AML-193 (cell line): Measurements from ENCODE around the gene CERS3.

Source experiments
- DNase-seq, 2 experiments: peaks; one replicate each; lab custom pipeline; 2025; lab: John Stamatoyannopoulos, UW

CERS3 gene

DNA sequence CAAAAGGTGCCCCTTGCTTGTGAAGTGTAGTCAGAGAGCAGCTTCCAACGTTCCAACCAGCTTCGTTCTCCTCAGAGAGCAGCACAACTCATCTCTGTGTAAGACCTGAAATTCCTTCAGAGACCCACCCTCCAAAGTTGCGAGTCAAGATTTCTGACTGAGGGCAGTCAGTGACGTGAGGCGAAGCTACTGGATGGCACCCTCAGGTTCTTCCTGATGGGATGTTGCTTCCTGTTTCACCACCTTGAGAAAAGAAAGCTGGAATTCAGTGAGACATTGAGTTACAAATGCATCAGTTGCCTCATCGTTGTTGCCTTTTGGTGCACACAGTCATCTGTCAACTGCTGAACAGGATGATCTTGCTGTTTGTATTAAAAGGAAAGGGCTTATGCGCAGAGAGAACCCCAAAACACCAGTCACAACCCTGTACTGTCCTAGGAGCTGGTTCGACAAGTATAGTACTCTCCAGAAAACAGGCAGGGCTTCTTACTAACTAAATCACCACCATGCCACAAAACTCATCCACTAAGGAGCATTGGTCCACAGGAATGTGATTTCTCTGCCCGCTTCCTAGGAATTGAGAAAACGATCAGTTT lies at the start of gene CERS3:
TSS of gene CERS3 (minus strand) at position 118 of the 596 bp plus-strand sequence. CDS start 27,101 bp downstream, outside the sequence.
- DNase-seq, result no peak

DNA sequence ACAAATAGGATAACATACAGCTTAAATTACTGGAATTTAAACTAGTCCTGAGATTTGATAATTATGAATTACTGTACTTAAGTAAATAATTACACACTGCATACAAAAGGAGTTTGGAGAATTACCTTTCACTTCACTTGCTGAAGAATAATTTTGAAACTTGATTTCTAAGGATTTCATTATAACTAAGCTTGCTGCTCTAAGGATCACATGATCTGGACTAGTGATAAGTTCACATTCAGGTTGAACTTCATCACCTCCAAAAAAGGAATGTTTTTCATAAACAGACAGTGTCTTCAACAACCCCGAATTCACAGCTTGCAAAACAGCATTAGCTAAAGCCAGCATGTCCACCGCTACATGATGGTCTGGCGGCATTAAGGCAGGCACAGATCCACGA lies 44.8 kb upstream of the CERS3 start:
- no peak for DNase-seq

DNA sequence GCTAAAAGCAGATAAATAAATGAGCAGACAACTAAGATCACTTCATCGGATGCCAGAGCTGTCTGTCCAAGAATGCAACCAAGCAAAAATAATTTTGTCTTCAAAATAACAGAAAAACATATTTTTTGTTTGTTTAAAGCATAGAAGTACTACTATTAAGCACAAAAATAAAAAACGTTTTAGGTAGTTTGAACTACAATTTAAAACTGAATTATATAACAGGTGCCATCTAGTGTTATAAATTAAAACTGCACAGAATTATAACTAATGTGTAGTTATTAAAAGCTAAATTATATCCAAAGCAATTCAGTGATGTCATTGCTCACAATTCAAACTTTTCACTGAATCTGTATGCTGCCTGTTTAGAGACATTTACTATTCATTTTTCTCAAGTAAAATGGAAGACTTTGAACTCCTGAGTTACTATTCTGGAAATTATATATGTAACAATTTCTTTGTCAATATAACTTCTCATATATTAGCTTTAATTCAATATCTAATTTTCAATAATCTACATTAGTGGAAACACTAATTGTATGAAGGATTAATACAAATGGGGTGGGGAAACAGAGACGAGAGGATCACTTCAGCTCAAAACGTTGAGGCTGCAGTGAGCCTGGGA lies 43.7 kb upstream of the CERS3 start:
- DNase-seq, result peak; percentile 56 to 68

DNA sequence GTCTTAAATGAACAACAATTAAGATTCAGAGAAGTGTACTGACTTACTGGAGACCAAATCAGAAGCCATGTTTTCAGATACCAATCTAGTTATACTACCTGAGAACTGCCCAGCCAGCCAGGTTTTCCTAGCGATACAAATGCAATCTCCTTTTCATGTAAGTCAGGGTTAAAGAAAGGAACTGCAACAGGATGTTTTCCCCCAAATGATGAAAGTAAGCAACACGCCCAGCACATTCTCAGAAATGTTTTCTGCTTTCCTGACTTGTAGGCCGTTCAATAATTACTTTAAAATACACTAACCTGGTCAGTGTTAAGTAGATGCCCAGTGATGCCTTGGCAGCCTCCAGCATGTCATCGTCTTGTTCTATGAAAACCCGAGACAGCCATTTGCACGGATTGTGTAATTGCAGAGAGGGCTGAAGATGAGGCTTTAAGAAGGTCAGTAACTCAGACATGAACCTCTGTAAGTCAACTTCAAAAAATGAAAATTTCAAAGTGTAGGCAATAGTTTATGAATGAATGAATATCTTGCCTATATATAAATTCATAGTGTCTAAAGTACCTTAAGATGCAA lies 42.9 kb upstream of the CERS3 start:
- no peak for DNase-seq

DNA sequence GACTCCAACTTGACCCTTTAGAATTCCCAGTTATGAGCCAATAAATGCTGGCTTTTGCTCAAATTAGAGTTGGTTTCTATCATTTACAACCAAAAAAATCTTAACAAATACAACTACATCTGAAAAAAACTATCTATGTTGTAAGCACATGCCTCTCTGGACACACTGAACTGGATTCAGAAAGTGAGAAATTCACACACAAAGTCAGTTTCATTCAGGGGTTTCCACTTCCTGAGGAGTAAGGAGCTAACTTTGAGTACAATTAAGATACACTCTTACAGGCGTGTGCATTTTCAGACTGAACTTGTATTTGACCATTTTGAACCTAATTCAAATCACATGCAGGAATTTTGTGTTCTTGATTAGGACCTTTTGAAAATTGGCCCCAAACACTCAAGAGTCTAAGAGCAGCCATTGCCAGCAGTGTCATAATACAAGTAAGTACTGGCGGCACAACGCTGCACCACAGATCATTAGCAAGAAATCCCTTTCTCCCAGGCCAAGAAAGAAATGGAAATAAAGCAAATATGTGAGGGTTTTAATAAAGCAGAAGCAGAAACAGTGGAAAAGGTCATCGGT lies 42.1 kb upstream of the CERS3 start:
- DNase-seq, result no peak

DNA sequence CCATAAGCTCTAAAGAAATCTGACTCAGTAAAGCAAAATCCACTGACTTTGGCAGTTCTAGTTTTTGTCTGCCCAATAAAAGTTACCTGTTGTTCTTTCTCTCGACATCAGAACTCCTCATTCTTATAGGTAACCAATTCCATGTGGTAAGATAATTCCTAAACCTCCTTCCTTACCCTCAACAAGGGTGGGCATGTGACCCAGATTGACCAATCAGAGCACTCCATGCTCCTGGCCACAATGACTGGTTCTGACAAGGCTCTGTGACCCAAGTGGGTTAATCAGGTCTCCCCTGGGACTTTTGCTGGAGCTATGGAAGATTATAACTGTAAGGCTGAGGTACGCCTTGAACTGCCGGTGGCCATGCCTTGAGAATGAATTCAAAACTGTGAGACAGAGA lies 41.5 kb upstream of the CERS3 start:
- no peak for DNase-seq

- DNase-seq, result no peak
Measured at GRCh38 chr15:100569391-100569790, 40.6 kb upstream of the CERS3 start.

DNA sequence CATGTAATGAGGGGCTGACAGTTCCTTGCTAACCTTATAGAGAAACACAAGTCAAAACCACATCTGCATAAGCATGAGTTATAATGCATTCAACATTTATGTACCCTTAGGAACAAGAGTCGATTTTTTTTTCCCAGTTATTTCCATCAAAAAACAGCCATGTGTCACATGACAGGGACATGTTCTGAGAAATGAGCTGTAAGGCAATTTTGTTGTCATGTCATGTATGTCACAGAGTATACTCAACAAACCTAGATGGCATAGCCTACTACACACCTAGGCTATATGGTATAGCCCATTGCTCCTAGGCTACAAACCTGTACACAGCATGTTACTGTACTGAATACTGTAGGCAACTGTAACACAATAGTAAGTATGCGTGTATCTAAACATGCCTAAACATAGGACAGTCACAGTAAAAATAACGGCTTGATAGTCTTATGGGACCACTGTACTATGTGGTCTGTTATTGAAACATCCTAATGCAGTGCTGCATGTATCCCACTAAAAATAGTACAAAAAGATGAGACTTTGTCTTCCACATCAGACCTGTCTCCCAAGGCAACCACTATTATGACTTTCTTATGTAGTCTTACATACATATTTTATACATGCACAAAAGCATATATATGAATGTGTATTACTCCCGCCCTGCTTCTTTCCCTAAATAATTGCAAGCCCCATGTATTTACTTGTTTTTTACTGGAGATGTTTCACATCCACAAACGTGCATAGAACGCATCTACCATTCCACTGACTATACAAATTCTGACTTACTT lies 38.3 kb upstream of the CERS3 start:
- no peak for DNase-seq

DNA sequence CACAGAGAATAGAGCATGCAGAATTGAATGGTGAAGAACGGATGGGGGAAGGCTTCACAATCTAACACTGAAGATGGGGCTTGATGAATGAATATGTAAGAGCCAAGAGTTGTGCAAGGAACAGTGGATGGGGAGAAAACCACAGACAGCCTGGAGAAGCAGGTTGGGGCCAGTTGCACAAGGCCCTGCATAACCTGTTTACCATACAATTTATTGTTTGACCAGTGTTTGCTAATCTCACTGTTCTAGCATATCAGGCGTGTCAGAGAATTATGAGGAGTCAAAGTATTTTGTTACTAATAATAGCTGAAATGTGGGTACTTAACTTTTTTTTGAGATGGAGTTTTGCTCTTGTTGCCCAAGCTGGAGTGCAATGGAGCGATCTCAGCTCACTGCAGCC lies 36.8 kb upstream of the CERS3 start:
- peak; percentile 44 to 63 for DNase-seq

DNA sequence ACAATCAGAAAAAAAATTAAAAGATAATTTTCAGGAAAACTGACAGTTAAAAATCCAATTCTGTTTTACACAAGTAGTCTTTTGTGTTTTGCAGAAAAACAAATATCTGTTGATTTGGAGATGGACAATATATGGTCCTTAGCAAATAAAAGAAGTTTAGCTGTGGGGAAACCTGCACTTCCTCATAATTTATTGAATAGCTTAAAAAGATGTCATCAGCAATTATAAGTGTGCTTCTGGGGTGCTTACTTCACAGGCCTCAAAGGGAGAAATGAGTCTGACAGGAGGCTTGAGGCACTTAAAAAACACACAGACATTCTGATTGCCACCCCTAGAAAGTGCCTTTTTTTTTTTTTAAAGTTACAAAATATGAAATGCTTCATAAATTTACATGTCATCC lies 31.6 kb upstream of the CERS3 start:
- peak; percentile 64 to 65 for DNase-seq

DNA sequence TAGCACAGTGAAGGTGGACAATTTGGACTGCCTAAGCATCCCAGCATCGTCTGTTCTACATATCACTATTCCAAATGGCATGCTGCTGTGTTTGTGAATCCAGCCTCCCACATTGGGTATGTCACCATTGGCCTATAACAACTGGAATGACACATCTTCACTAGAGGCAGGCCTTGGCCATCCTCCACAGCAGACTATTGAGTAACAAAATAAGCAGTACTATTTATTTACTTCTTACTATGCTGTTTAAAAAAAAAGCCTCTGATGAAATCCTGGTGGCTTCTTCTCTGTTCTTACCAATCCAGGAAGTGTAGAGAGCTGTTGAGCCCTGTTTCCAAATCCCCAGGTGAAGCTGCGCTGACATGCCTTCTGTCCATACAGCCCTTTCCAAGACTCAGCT lies 30.6 kb upstream of the CERS3 start:
- peak; percentile 79 to 87 for DNase-seq

- no peak for DNase-seq
Measured at GRCh38 chr15:100558771-100559254, 30.1 kb upstream of the CERS3 start.

DNA sequence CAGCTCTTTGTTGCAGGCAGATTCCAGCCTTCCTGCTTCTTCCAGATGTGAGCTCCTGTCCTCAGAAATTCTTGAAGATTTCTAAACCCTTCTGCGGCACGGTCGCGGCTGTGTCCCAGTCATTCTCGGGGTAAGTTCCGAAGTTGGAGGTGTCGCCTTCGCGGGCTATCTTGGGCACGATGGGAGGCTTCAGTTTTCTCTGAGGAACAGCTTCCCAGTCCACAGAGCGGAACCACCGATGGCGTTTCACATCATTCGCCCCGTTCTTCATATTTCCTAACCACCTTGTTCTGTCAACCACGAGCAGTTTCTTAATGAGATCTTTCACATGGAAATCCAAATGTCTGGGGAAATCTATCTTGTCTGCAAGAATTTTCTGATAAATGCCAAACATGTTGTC lies 24.7 kb upstream of the CERS3 start:
- no peak for DNase-seq

- no peak for DNase-seq
Measured at GRCh38 chr15:100547961-100548360, 19.2 kb upstream of the CERS3 start.

DNA sequence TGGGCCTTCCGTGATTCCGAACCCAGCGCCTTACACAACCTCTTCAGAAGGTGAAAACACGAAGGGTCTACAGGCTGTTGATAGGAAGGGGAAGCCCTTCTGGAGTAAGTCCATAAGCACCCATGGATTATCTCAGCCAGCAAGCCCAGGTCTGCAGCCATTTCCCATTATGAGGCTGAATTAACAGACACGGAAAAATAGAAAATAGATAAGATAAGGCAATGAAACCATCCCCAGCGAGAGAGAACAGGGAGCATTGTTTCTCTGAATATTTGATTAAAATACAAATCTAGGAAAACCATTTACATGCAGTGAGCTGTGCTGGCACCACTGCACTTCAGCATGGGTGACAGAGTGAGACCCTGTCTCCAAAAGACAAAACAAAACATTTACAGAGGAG lies 16.2 kb upstream of the CERS3 start:
- DNase-seq, result no peak

DNA sequence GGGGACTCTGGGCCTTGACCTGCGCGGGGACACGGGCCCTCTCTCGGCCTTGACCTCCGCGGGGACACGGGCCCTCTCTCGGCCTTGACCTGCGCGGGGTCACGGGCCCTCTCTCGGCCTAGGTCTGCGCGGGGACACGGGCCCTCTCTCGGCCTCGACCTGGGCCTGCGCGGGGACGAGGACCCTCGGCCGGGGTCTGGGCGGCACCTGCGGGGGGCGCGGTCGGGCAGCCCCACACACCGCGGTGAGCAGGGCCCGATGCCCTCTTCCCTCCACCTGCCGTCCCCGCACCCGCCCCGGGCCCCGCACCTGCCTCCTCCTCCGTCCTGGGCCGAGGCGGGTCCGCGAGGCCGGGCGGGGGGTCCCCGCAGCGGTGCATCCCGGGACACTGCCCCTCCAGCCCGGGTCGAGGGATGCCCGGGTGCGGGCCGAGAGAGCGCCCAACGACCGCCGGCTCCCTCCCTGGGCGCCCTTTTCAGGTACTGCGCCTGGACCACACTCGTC lies 15.6 kb upstream of the CERS3 start:
- DNase-seq, result no peak

GRCh38 chr15:100542290-100542689 lies 13.5 kb upstream of the CERS3 start:
- no peak for DNase-seq

GRCh38 chr15:100537331-100537730 lies 8.6 kb upstream of the CERS3 start:
- DNase-seq, result peak; percentile 81

DNA sequence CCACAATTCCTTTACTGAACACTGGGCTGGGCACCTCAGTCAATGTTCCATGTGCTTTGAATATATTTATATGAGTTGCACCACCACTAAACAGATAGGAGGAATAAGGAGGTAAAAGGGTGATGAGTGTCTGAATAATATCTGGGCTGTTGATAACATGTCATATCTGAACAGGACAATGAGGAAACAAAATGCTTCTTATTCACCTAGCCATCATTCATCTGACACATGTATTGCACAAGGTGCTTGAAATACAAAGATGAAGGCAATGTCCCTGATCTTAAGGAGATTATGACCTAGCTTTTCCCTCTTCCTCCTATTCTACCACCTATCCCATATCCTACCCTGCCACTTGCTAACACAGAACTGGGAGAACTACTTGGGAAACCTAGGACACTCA lies 8.0 kb upstream of the CERS3 start:
- DNase-seq, result peak in 1 of 2 experiments; percentile 8

GRCh38 chr15:100533886-100534285 lies 5.1 kb upstream of the CERS3 start:
- no peak for DNase-seq

GRCh38 chr15:100531823-100532327 lies 3.1 kb upstream of the CERS3 start:
- DNase-seq, result no peak

DNA sequence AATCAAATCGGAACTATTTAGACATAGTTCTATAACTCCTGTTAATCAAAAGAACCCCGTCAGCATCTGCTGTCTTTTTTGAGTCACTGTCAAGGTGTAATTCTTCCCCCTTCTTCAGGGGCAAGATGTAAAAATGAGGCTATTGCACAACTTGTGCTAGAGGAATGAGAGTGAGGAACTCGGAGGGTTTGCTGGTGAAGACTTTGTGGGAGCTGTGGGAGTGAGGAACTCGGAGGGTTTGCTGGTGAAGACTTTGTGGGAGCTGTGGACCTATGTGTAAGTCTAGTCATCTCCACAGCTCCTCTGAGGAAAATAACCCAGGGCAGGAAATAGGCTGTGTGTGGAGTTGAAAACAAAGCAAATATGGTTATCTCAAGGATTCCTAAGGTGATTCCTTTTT lies 2.5 kb upstream of the CERS3 start:
- DNase-seq, result no peak
